B cell (primary cell): Measurements from ENCODE around the gene EDAR. TPM values are rescaled to one million over a fixed set of nuclear protein-coding genes. Genes with fewer than 3 reads are reported as not detected.

ENCODE experiments used
- ATAC-seq: fragments of 200-7000 bp; cut with Tn5 transposase; one replicate; pipeline ENCODE4 v1.10.0; 2021; ENCODE audit warnings: low read depth, mild to moderate bottlenecking, moderate number of reproducible peaks, moderate library complexity
- CTCF ChIA-PET: fragments of 350-600 bp; sonication (Branson Sonifier 250); formaldehyde crosslinking; loops from one replicate; lab custom pipeline; 2021; ENCODE audit warnings: antibody characterized with exemption, inconsistent platforms; lab: Charles Lee
- POLR2A ChIA-PET: fragments of 350-600 bp; sonication (Branson Sonifier 250); formaldehyde crosslinking; loops from one replicate; lab custom pipeline; 2021; ENCODE audit warnings: antibody characterized with exemption; lab: Charles Lee
- DNase-seq: peaks from one replicate; pipeline ENCODE4 v3.0.0; 2013
- H2AFZ ChIP-seq: 2 replicates; pipeline ENCODE4 v1.6.1; 2012; ENCODE audit warnings: mild to moderate bottlenecking, low read depth, low read length; ENCODE audit not compliant: insufficient read depth, poor library complexity, severe bottlenecking
- H3K27ac ChIP-seq, 2 donors: 1 replicate in 1 of 2; 2 replicates in 1 of 2; pipeline ENCODE4 v1.5.1; 2012 to 2013; ENCODE audit warnings: low read length in 2 of 2, mild to moderate bottlenecking in 2 of 2, moderate library complexity in 1 of 2
- H3K27me3 ChIP-seq, 4 experiments: fragments of 200-600 bp in 1 of 4; sonication (generic) in 1 of 4; replicated peaks in 1 of 4; 1 replicate in 2 of 4; 2 replicates in 2 of 4; pipeline versions ENCODE4 v1.6.1 to v1.7.0; 2013 to 2016; ENCODE audit warnings: low read length in 3 of 4, mild to moderate bottlenecking in 2 of 4, mixed read lengths in 1 of 4, moderate library complexity in 1 of 4; ENCODE audit not compliant: insufficient read depth in 4 of 4, control insufficient read depth in 3 of 4; ENCODE audit errors: control extremely low read depth in 1 of 4
- H3K36me3 ChIP-seq, 2 experiments: replicated peaks in 1 of 2; 1 replicate in 1 of 2; 2 replicates in 1 of 2; pipeline versions ENCODE4 v1.6.1 to v1.7.1; 2013; ENCODE audit warnings: low read length in 1 of 2; ENCODE audit not compliant: insufficient read depth in 2 of 2, control insufficient read depth in 1 of 2; ENCODE audit errors: control extremely low read depth in 1 of 2, extremely low read depth in 1 of 2
- H3K4me1 ChIP-seq, 2 donors: fragments of 200-600 bp in 1 of 2; sonication (generic) in 1 of 2; 1 replicate in 1 of 2; 2 replicates in 1 of 2; pipeline versions ENCODE4 v1.5.1 to v1.6.1; 2013 to 2017; ENCODE audit warnings: low read length in 2 of 2; ENCODE audit not compliant: control insufficient read depth in 2 of 2, insufficient read depth in 2 of 2
- H3K4me2 ChIP-seq: replicated peaks from 2 replicates; pipeline ENCODE3; 2012; ENCODE audit warnings: mild to moderate bottlenecking, low read depth, low read length; ENCODE audit not compliant: poor library complexity, severe bottlenecking
- H3K4me3 ChIP-seq, 5 experiments: fragments of 200-600 bp in 1 of 5; sonication (generic) in 1 of 5; 1 replicate in 3 of 5; 2 replicates in 2 of 5; pipeline versions ENCODE4 v1.5.1 to v1.7.0; 2011 to 2016; ENCODE audit warnings: low read length in 4 of 5, mild to moderate bottlenecking in 4 of 5, low read depth in 2 of 5, control low read depth in 1 of 5, moderate library complexity in 1 of 5; ENCODE audit not compliant: insufficient read depth in 1 of 5; ENCODE audit errors: control extremely low read depth in 1 of 5, extremely low read depth in 1 of 5
- H3K79me2 ChIP-seq: fragments of 200-600 bp; sonication (generic); one replicate; pipeline ENCODE4 v1.6.0; 2016; ENCODE audit warnings: low read length; ENCODE audit not compliant: control insufficient read depth, insufficient read depth
- H3K9ac ChIP-seq: fragments of 200-600 bp; sonication (generic); 2 replicates; pipeline ENCODE4 v1.6.1; 2017; ENCODE audit warnings: mild to moderate bottlenecking, low read length, moderate library complexity
- H3K9me3 ChIP-seq, 3 donors: one replicate each; pipeline versions ENCODE4 v1.6.1 to v1.7.1; 2013; ENCODE audit warnings: low read length in 2 of 3; ENCODE audit not compliant: control insufficient read depth in 2 of 3, insufficient read depth in 1 of 3; ENCODE audit errors: control extremely low read depth in 1 of 3
- H4K20me1 ChIP-seq: 2 replicates; pipeline ENCODE4 v1.6.0; 2012; ENCODE audit warnings: mild to moderate bottlenecking, low read length; ENCODE audit not compliant: insufficient read depth, control insufficient read depth, poor library complexity, severe bottlenecking
- H3K27ac Mint-ChIP-seq: one replicate; pipeline ENCODE4 v1.8.0; 2021; ENCODE audit warnings: mixed read lengths
- H3K27me3 Mint-ChIP-seq: one replicate; pipeline ENCODE4 v1.8.0; 2021; ENCODE audit warnings: mixed read lengths
- H3K4me1 Mint-ChIP-seq: one replicate; pipeline ENCODE4 v1.8.0; 2021; ENCODE audit warnings: mixed read lengths
- H3K4me3 Mint-ChIP-seq: one replicate; pipeline ENCODE4 v1.8.0; 2021; ENCODE audit warnings: mixed read lengths
- H3K9me3 Mint-ChIP-seq: one replicate; pipeline ENCODE4 v1.8.0; 2022; ENCODE audit warnings: mixed read lengths; ENCODE audit not compliant: insufficient read depth
- EZH2 ChIP-seq: IDR thresholded peaks from 2 replicates; pipeline ENCODE4 v1.6.1; 2012; ENCODE audit warnings: borderline replicate concordance, low read depth, mild to moderate bottlenecking, moderate library complexity, low read length; ENCODE audit not compliant: insufficient read depth, poor library complexity, severe bottlenecking
- WGBS: methylation state at CpG from one replicate; pipeline ENCODE4 v1.1.5; 2013; ENCODE audit warnings: missing lambda C conversion rate; ENCODE audit not compliant: insufficient coverage; 5-methylcytosine and 5-hydroxymethylcytosine counted together
- intact Hi-C: fragments of 100-400 bp; cut with micrococcal nuclease; formaldehyde crosslinking; loops from one replicate; pipeline ENCODE4 v1.10.0; 2022
- polyA plus RNA-seq: library from polyadenylated mRNA; depleted of rRNA; stranded (reverse); fragments of >200 nt; gene quantifications from 2 replicates; pipeline ENCODE4 v1.2.3, GENCODE V29; 2012
- total RNA-seq, 2 donors: library from RNA; stranded (reverse); fragments of 120-200 nt in 1 of 2; gene quantifications; 1 replicate in 1 of 2; 2 replicates in 1 of 2; pipeline versions ENCODE4 v1.2.3 to v1.2.4, GENCODE V29; 2013 to 2022
- TF ChIP-seq, protein P1 (sequence below): fragments of 200-600 bp; IDR thresholded peaks from one replicate; pipeline ENCODE4 v1.8.0; 2022; ENCODE audit warnings: antibody characterized with exemption, mild to moderate bottlenecking

EDAR gene
- total and polyA plus RNA-seq, 2 donors (not counting 1 experiment from before 2014, with no cell fraction given) = 0.03 TPM; not detected in 1

- no peaks in the 10 kb centered on the region for H3K9me3 ChIP-seq
- H3K4me2 ChIP-seq = no peak overlapping the region
- Mint-ChIP-seq H3K9me3 (no peaks in the 10 kb centered on the region), H3K4me1 (no peaks in the 10 kb centered on the region), H3K27me3 (no peaks in the 10 kb centered on the region), H3K27ac (no peak overlapping the region), H3K4me3 (no peak overlapping the region)
- H3K27ac ChIP-seq = no peak overlapping the region
- CTCF ChIA-PET = no interaction called here
- POLR2A ChIA-PET = no interaction called here
- no peak for TF ChIP-seq EZH2
- TF ChIP-seq, protein P1, sequence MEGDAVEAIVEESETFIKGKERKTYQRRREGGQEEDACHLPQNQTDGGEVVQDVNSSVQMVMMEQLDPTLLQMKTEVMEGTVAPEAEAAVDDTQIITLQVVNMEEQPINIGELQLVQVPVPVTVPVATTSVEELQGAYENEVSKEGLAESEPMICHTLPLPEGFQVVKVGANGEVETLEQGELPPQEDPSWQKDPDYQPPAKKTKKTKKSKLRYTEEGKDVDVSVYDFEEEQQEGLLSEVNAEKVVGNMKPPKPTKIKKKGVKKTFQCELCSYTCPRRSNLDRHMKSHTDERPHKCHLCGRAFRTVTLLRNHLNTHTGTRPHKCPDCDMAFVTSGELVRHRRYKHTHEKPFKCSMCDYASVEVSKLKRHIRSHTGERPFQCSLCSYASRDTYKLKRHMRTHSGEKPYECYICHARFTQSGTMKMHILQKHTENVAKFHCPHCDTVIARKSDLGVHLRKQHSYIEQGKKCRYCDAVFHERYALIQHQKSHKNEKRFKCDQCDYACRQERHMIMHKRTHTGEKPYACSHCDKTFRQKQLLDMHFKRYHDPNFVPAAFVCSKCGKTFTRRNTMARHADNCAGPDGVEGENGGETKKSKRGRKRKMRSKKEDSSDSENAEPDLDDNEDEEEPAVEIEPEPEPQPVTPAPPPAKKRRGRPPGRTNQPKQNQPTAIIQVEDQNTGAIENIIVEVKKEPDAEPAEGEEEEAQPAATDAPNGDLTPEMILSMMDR = no peak
- no peak overlapping the region for H3K4me3 ChIP-seq
- no peak overlapping the region for H2AFZ ChIP-seq
- DNase-seq (no peak), ATAC-seq (no peak)
- no peaks in the 10 kb centered on the region for H3K27me3 ChIP-seq
- no peak overlapping the region for H3K9ac ChIP-seq
- no peaks in the 10 kb centered on the region for H3K4me1 ChIP-seq
- 87% methylated on average over 7 of the region's 11 CpGs for WGBS
- intact Hi-C loops = no loop called here
- H3K79me2 ChIP-seq = no peaks in the 10 kb centered on the region
- no peaks in the 10 kb centered on the region for H3K36me3 ChIP-seq
- no peaks in the 10 kb centered on the region for H4K20me1 ChIP-seq
Observed at GRCh38 chr2:108922141-108922915, 66.7 kb downstream of the EDAR start.
